Duodenal mucosa (tissue), 2 donors: ENCODE data around the gene PDXK.

Source experiments
- H3K27ac ChIP-seq: one replicate; pipeline ENCODE4 v1.7.0; 2013; ENCODE audit warnings: low read depth, low read length
- H3K27me3 ChIP-seq, 2 donors: one replicate each; pipeline ENCODE4 v1.7.0; 2013; ENCODE audit warnings: low read length in 2 of 2, control low read depth in 1 of 2; ENCODE audit not compliant: insufficient read depth in 2 of 2, control insufficient read depth in 1 of 2
- H3K36me3 ChIP-seq, 2 donors: one replicate each; pipeline ENCODE4 v1.7.0; 2013; ENCODE audit warnings: low read length in 2 of 2, control low read depth in 1 of 2; ENCODE audit not compliant: insufficient read depth in 2 of 2, control insufficient read depth in 1 of 2
- H3K4me1 ChIP-seq, 2 donors: one replicate each; pipeline ENCODE4 v1.7.0; 2013; ENCODE audit warnings: low read length in 2 of 2, control low read depth in 1 of 2; ENCODE audit not compliant: insufficient read depth in 2 of 2, control insufficient read depth in 1 of 2
- H3K4me3 ChIP-seq, 2 donors: one replicate each; pipeline ENCODE4 v1.7.0; 2013; ENCODE audit warnings: low read length in 2 of 2, low read depth in 1 of 2
- H3K9ac ChIP-seq, 2 donors: one replicate each; pipeline ENCODE4 v1.7.0; 2013; ENCODE audit warnings: low read length in 2 of 2, low read depth in 1 of 2
- H3K9me3 ChIP-seq, 2 donors: one replicate each; pipeline ENCODE4 v1.7.0; 2013; ENCODE audit warnings: low read length in 2 of 2, control low read depth in 1 of 2; ENCODE audit not compliant: control insufficient read depth in 1 of 2

The PDXK gene

DNA sequence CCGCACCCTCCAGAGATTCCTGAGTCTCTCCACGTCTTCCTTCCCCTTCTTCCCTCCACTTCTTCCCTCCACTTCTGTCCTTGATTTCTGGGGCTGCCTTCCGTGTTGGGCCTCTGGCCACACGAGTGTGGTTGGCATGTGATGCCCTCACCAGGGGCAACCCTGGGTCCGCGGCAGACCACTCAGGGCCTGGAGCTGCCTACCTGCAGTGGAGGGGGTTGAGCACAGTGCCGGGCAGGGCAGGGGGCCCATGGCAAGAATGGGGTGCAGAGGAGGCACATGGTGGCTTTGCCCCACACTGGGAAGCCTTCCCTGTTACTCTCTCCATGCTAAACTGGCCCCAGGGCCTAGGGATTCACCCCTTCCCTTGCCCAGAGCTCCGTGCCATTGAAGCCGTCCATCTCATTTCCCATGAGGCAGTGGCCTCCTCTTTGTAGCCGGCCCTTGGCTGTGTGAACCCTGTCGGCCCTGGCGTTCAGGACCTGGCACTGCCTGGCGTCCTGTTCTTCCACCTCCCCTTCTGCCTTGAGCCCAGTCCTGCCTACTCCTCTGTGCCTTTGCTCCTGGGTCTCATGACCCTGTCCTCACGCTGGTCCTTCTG lies 83.9 kb downstream of the PDXK start:
- Histone ChIP-seq H3K9me3 (no peaks in the 10 kb centered on the region), H3K4me3 (no peak overlapping the region), H3K36me3 (peaks cover 26 to 67% of the 10 kb centered on the region in 2 donors), H3K4me1 (no peaks in the 10 kb centered on the region), H3K9ac (no peak overlapping the region), H3K27ac (no peak overlapping the region), H3K27me3 (no peaks in the 10 kb centered on the region)

DNA sequence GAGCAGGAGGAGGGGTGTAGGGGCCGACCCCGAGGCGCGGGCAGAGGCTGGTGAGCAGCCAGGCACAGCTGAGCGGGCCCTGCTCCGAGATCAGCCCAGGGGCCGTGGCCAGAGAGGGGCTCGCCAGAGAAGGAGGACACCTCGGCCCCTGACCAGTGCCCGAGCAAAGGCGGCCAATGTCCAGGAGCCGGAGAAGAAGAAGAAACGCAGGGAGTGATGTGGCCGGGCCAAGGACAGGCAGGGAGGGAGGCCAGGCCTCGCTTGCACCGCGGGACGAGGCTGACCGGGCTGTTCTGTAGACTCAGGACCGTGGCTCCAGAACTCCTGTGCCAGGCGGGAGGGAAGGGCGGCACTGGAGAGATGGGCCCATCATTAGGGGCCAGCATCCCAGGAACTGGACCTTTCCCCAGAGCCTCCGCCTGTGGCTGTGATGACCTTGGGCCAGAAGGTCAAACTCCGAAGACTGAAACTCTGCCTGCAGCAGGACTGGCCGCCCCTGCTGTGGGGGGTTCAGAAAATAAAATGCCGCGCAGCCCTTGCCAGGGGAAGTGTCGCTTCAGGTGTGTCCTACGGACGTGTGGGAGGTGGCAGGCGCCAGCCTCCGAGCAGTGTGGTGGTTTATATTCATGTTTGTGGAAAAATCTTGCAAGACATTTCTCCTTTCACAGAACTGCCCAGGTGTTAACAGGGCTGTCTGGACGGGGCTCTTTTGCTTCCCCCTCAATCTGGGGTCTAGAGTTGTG lies 84.8 kb downstream of the PDXK start:
- no peak overlapping the region for H3K4me3 ChIP-seq
- H3K27me3 ChIP-seq, result no peaks in the 10 kb centered on the region
- H3K9me3 ChIP-seq, result no peaks in the 10 kb centered on the region
- peaks cover 18 to 58% of the 10 kb centered on the region in 2 donors for H3K36me3 ChIP-seq
- no peaks in the 10 kb centered on the region for H3K4me1 ChIP-seq
- H3K27ac ChIP-seq, result no peak overlapping the region
- H3K9ac ChIP-seq, result no peak overlapping the region

DNA sequence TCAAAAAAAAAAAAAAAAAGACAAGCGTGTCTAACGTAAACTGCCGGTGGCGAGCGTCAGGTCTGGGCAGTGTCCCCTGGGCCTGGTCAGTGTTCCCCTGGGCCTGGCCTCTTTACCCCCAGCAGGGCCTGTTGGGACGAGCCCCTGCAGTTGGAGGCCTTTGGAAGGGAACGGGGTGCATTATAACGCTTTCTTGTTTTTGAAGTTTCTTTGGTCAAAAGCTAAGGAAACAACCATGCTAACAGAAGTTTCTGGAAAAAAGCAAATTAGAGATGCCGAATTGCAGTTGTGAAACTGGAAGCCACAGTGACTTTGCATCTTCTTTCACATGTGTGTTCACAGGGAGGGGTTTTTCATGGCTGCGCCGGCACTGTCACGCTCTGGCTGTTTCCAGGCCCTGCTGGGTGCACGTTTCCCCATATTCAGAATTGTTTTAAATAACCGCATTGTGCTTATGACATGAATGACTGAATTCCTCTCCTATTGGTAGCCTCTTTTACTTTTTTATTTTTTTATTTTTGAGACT lies 86.4 kb downstream of the PDXK start:
- H3K36me3 ChIP-seq, result peaks cover 11 to 42% of the 10 kb centered on the region in 2 donors
- no peak overlapping the region for H3K9ac ChIP-seq
- H3K27ac ChIP-seq, result no peak overlapping the region
- no peaks in the 10 kb centered on the region for H3K27me3 ChIP-seq
- no peaks in the 10 kb centered on the region for H3K9me3 ChIP-seq
- no peak overlapping the region for H3K4me3 ChIP-seq
- peaks cover 0 to under 1% of the 10 kb centered on the region in 2 donors for H3K4me1 ChIP-seq

DNA sequence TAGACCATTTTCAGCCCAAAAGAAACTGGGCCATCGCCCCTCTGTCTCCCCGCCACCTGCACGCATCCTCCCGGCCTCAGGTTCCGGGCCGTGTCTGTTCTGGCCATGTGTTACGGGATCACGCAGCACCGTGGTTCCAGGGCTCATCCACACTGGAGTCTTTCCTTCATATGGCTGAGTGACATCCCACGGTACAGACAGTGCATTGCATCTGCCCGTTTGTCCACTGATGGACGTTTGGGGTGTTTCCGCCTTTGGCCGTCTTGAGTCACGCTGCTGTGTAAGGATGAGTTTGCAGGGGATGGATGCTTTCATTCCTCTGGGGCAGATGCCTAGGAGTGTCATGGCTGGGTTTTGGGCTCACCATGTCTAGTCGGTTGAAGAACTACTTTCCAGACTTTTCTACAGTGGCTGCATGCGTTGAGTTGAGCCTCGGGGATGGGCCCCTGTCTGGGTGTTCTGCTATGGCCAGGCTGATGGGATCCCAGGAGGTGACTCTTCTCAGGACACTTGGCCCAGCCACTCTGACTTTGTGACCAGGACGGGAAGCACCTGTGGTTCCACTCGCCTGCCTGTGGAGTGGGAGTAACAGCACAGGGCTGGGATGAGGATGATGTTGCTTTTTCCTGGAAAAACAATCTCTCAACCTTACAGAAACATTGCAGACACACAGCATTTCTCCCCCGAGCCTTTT lies 87.2 kb downstream of the PDXK start:
- H3K9ac ChIP-seq, result no peak overlapping the region
- peaks cover 11 to 33% of the 10 kb centered on the region in 2 donors for H3K36me3 ChIP-seq
- peaks cover 4 to 9% of the 10 kb centered on the region in 2 donors for H3K4me1 ChIP-seq
- no peak overlapping the region for H3K4me3 ChIP-seq
- H3K27ac ChIP-seq, result no peak overlapping the region
- H3K9me3 ChIP-seq, result no peaks in the 10 kb centered on the region
- H3K27me3 ChIP-seq, result no peaks in the 10 kb centered on the region

DNA sequence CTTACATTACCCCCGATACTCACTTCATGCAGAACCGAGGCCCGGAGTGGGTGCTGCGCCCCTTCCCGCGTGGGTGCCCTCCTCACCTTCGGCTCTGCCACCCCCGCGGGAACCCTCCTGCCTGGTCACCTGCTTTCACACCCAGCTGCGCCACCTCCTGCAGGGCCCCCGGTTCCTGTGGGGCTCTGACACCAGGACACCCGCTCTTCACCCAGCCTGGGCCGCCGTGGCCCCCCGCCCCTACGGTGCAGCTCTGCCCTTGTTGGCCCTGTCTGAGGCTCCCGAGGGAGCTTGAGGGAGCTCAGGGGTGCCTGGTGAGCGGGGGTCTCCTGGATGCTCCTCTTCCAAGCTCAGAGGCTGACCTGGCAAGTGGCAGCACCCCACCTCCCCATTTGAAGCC lies 89.4 kb downstream of the PDXK start:
- Histone ChIP-seq H3K4me3 (no peak overlapping the region), H3K9ac (no peak overlapping the region), H3K9me3 (no peaks in the 10 kb centered on the region), H3K27me3 (no peaks in the 10 kb centered on the region), H3K4me1 (peaks cover 19 to 25% of the 10 kb centered on the region in 2 donors), H3K36me3 (peaks cover 3 to 11% of the 10 kb centered on the region in 2 donors), H3K27ac (no peak overlapping the region)

DNA sequence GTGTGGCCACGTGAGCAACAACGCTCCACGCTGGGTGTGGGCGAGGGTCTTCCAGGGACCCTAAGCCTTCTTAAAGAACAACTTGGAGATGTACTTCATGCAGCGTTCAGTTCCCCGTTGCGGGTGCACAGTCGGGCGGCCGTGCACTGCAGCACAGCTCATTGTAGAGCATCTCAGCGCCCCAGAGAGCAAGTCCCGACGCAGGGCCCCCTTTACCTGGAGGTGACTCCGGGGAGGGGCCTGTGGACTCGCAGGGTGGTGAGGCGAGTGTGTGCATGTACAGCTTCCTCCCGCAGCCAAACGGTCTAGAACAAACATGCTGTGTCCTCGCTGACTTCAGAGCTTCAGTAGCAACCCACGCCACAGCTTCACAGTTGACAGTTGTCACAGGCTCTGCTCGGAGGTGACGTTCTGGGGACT lies 89.9 kb downstream of the PDXK start:
- Histone ChIP-seq H3K36me3 (peaks cover 2 to 7% of the 10 kb centered on the region in 2 donors), H3K9me3 (no peaks in the 10 kb centered on the region), H3K4me1 (peaks cover 19 to 25% of the 10 kb centered on the region in 2 donors), H3K9ac (no peak overlapping the region), H3K4me3 (no peak overlapping the region), H3K27me3 (no peaks in the 10 kb centered on the region), H3K27ac (no peak overlapping the region)

DNA sequence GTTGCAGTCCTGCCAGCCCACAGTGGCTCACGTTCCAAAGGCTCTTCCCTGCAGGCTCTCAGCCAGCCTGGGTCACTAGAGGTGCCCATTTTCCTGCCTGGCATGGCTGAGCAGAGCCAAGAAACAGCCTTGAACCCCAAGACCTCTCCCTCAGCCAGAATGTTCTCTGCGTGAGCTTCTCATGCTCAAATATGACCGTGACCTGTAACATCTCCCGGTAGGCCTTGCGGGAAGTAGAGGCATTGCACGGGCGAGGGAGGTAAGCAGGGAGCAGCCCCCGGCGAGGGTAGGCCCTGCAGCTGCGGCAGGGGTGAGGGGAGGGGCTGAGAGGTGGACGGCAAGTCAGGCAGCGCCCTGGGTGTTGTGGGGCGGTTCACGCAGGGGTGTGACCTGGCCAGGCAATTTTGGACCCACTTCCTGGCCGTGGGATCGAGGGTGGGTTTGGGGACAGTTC lies 90.4 kb downstream of the PDXK start:
- H3K27me3 ChIP-seq, result no peaks in the 10 kb centered on the region
- H3K4me1 ChIP-seq, result peaks cover 19 to 25% of the 10 kb centered on the region in 2 donors
- H3K27ac ChIP-seq, result no peak overlapping the region
- H3K4me3 ChIP-seq, result no peak overlapping the region
- H3K9ac ChIP-seq, result no peak overlapping the region
- H3K36me3 ChIP-seq, result peaks cover 0 to 4% of the 10 kb centered on the region in 2 donors
- no peaks in the 10 kb centered on the region for H3K9me3 ChIP-seq

DNA sequence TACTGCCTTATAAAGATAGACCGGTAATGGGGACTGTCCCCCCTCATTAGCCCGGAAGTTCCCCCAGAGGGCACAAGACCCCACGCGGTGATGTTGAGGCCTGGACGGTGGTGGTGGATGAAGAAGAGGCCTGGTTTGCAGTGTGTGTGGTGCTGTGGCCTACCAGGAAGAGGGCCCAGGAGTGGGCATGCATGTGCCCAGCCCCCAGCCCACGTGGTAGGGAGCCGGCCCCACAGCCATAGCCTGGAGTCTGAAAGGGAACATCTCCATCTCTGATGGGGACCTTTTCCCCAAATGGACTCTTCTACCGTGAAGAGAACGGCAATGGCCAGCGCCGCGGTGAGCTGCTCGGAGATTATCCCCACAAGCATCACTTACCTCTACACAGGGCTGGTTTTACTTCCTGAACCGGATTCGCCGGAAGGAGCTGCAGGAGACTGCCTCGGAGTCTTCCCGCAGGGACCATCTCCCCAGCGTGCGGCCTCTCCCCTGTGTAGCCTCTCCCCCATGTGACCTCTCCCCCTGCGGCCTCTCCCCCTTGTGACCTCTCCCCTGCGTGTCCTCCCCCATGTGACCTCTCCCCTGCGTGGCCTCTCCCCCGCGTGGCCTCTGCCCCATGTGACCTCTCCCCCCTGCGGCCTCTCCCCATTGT lies 91.0 kb downstream of the PDXK start:
- Histone ChIP-seq H3K4me3 (no peak overlapping the region), H3K9ac (no peak overlapping the region), H3K27ac (no peak overlapping the region)

DNA sequence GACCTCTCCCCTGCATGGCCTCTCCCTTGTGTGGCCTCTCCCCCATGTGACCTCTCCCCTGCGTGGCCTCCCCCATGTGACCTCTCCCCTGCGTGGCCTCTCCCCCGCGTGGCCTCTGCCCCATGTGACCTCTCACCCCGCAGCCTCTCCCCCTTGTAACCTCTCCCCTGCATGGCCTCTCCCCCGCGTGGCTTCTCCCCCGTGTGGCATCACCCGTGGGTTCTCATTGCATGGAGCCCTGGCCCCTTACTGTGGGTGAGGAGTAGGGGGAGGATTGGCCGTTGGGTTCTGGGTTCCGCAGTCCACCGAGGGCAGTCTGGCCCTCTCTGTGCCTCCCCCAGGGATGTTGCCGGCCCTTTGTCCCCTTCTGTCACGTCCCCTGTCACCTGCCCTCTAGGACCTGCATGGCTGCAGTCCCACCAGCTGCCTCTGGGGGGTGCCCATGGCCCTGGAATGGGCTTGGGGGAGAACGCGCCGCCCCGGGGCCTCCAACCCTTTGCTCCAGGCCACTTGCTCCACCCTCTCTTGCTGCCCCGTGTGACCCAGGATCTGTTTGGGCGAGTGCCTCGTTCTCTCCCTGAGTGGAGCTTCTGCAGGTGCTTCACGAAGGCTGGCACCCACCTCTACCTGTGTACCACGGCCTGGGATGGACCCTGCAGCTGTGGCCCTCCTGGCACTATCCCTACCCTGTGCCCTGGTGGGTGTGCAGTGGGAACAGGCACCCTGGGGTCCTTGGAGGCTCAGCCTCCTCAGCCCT lies 91.8 kb downstream of the PDXK start:
- H3K27me3 ChIP-seq, result no peaks in the 10 kb centered on the region
- no peak overlapping the region for H3K27ac ChIP-seq
- peaks cover 0 to 4% of the 10 kb centered on the region in 2 donors for H3K36me3 ChIP-seq
- no peaks in the 10 kb centered on the region for H3K9me3 ChIP-seq
- peak overlapping the region; percentile 44 to 55 for H3K4me3 ChIP-seq
- H3K9ac ChIP-seq, result peak overlapping the region in 1 of 2 donors; percentile 32
- peaks cover 19 to 25% of the 10 kb centered on the region in 2 donors for H3K4me1 ChIP-seq

More for the DNA sequence above, 91.0 kb downstream of the PDXK start:
- peaks cover 0 to 4% of the 10 kb centered on the region in 2 donors for H3K36me3 ChIP-seq
- peaks cover 19 to 25% of the 10 kb centered on the region in 2 donors for H3K4me1 ChIP-seq
- no peaks in the 10 kb centered on the region for H3K27me3 ChIP-seq
- no peaks in the 10 kb centered on the region for H3K9me3 ChIP-seq
